GM12872 (cell line): ENCODE measurements around the gene ENO3.

ENCODE experiments used
- TF ChIP-seq, protein P1 (sequence below): IDR thresholded peaks from 3 replicates; pipeline ENCODE4 v1.5.1; 2011; ENCODE audit warnings: low read depth, mild to moderate bottlenecking, low read length, moderate library complexity; ENCODE audit not compliant: insufficient read depth

Gene ENO3

DNA sequence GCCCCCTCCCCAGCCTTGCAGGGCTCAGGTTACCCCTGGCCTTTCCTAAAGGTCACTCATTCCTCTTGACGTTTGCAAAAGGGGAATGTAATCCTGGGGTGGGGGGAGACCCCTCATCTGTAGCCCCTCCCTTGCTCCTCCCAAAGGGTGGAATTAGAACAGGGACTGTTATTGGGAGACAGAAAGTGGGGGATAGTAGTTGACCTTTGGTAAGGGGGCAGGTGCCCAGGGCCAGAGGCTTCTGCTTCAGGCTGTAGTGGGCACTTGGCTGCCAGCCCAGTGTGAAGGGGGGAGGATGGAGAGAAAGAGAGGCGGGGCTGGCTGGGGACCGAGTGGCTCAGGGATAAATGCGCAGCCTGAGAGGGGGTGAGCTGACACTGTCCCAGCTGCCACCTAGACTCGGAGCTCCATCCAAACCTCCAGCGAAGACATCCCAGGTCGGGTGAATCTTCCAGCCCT, at the start of gene ENO3:
TSS of gene ENO3 (plus strand) at position 374 of the 459 bp plus-strand sequence. CDS start 711 bp downstream, outside the sequence.
- TF ChIP-seq, protein P1, sequence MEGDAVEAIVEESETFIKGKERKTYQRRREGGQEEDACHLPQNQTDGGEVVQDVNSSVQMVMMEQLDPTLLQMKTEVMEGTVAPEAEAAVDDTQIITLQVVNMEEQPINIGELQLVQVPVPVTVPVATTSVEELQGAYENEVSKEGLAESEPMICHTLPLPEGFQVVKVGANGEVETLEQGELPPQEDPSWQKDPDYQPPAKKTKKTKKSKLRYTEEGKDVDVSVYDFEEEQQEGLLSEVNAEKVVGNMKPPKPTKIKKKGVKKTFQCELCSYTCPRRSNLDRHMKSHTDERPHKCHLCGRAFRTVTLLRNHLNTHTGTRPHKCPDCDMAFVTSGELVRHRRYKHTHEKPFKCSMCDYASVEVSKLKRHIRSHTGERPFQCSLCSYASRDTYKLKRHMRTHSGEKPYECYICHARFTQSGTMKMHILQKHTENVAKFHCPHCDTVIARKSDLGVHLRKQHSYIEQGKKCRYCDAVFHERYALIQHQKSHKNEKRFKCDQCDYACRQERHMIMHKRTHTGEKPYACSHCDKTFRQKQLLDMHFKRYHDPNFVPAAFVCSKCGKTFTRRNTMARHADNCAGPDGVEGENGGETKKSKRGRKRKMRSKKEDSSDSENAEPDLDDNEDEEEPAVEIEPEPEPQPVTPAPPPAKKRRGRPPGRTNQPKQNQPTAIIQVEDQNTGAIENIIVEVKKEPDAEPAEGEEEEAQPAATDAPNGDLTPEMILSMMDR = no peak

DNA sequence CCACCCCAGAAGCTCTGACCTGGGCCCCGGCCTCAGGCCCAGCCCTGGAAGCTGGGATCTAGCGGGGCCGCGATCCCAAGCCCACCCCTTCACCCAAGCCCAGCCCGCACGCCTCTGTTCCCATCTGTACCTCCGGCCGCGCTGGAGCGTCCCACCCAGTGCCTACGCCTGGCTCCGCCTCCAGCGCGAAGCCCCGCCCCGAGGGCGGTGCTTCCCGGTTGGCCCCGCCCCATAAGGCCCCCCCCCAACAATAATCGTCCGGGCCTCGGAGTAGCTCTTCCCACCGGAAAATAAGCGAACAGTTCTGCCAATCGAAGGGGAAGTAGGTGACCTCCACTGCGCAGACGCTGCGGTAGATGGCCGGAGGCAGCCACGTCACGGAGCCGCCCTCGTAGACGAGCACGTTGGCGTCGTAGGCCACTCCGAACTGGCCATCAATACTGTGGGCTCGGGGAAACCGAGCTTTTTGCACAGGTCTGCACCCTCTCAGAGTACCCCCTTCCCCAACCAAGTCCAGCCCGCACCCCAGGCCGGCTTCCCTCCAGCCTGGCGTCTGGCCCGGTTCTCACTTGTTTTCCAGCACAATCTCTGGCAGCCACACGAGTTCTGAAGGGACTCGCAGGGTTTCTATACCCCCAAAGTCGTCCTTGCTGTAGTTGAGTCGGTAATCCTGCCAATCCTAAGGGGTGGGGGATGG, 49.1 kb upstream of the ENO3 start:
- TF ChIP-seq, protein P1 = no peak

DNA sequence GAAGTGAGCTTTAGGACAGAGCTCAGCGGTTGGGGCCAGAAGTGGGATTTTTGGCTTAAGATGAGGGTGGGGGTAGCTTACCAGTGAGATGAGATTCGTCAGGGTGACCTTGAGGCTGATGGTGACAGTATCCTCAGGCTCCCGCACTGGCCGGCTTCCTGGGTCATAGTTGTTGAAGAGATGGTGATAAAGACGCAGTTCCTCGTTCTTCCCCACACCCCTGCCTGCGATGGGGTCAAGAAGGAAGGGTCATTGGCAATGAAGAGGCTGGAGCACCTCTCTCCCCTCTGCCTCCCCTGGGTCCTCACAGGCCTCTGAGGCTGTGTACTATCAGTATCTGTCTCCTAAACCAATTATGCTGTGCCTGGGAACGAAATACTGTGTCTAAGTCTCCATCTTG, 48.4 kb upstream of the ENO3 start:
- TF ChIP-seq, protein P1 = no peak

DNA sequence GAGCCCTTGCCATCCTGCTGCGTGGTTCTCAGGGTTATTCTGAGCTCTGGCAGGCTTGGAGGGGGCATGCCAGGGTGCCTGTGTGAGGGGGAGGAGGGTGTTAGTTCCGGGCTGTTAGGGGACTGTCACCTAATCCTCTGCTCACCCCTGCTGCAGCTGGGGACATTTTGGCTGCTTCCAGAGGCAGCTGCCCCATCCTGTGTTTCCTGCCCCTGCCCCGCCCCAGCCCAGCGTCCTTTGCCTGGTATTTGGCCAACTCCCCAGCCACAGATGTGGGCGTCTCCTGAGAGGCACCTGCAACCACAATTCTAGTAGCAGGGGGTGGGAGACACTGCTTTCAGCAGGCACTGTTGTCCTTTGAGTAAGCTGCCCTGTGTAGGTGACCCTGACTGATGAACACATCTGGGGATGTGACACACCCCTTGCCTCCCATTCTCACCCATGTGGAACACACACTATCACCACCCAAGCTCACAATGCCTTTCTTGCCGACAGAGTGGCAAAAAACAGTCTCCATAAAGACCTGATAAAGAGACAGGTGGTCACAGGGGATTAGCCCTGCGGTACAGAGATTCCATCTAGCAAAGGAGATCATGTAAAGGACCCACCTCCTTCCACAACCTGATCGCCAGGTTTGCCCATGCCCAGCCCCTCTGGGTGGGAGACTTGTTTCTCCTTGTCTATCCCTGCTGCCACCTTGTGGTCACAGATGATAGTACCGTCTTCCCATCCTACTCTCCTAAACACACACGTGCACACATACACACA, 47.7 kb upstream of the ENO3 start, which contains the start of gene CHRNE:
TSS of gene CHRNE (minus strand) at position 48 of the 768 bp plus-strand sequence. CDS start at position 13, 35 bp downstream.
- TF ChIP-seq, protein P1 = peak; percentile 91

DNA sequence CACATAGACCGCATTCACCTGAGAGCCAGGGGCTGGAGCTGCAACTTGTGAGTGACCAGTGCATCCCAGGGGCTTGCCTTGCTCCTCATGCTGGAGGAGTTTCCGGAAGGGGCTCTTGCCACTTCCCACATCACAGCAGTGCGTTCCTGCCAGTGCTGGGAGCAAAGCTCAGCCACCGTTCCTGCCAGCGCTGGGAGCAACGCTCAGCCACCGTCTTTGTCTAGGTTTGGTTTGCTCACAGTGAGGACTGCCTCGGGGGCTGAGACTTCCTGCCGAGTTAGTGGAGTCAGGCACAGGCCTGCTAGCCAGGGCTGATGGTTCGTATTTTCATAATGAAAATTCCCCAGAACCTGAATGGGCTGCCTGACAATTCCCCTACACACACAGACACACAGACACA, 42.6 kb upstream of the ENO3 start:
- TF ChIP-seq, protein P1 = no peak

DNA sequence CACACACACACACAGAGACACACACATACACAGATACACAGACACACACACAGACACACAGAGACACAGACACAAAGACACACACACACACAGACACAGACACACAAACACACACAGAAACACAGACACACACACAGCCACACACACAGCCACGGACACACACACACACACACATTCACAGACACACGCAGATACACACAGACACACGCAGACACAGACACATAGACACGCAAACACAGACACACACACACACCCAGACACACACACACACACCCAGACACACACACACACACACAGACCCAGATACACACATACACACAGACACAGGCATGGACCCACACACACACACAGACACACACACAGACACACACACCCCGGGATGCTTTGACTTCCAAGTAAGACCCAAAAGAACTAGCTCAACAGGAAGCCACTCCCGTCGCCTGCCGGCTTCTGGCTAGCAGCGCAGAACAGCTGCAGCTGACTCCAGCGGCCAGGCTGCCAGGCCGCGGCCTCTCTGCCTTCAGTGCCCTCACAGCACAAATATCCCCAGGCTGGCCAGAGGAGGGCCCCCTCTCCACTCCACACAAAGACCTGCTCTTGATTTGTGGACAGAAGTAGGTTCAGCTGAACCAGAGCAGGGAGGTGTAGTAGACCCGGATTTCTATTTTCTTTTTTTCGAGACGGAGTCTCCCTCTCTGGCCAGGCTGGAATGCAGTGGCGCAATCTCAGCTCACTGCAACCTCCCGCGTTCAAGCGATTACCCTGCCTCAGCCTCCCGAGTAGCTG, 42.0 kb upstream of the ENO3 start:
- TF ChIP-seq, protein P1 = peak; percentile 83

DNA sequence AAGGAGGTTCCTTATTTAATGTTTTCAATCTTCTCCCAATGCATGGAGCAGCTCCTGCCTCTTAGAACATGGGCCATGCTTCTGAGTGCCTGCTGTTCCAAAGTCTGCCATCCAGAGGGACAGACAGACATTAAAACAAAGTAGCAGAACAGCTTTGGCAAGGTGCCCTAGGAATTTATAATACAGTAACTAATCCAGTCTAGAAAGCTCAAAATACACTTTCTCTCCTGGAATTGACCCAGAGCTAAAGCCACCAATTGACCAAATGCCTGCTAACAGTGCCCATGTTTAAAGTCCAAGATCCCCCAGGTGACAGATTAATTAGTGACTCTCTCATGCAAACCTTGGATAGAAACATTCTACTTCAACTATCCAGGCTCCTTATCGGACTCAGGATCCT, 36.9 kb upstream of the ENO3 start:
- TF ChIP-seq, protein P1 = no peak
